GM04503 (cell line): ENCODE data around the gene POLR3GL.

ENCODE experiments used
- DNase-seq: peaks from one replicate; pipeline ENCODE4 v3.0.0-alpha.2; 2012; ENCODE audit warnings: low read depth

Gene POLR3GL

GRCh38 chr1:145977016-145977415 lies 12.5 kb downstream of the POLR3GL start:
- no peak for DNase-seq

GRCh38 chr1:145977486-145978470 lies 13.3 kb downstream of the POLR3GL start:
- DNase-seq: no peak

- no peak for DNase-seq
Measured at GRCh38 chr1:145978471-145978853, 14.0 kb downstream of the POLR3GL start.

- peak; percentile 100 for DNase-seq
Measured at GRCh38 chr1:145978854-145979745, 14.6 kb downstream of the POLR3GL start.

- DNase-seq: no peak
Measured at GRCh38 chr1:145979746-145980456, 15.4 kb downstream of the POLR3GL start.

GRCh38 chr1:145980457-145980994 lies 16.0 kb downstream of the POLR3GL start:
- no peak for DNase-seq

- no peak for DNase-seq
Measured at GRCh38 chr1:145982010-145982723, 17.7 kb downstream of the POLR3GL start.

GRCh38 chr1:145983206-145983675 lies 18.8 kb downstream of the POLR3GL start:
- no peak for DNase-seq

GRCh38 chr1:145983960-145984830 lies 19.7 kb downstream of the POLR3GL start:
- DNase-seq: no peak

GRCh38 chr1:145985129-145985501 lies 20.6 kb downstream of the POLR3GL start:
- no peak for DNase-seq

- DNase-seq: no peak
Measured at GRCh38 chr1:145985502-145986439, 21.3 kb downstream of the POLR3GL start.

GRCh38 chr1:145986551-145986950 lies 22.1 kb downstream of the POLR3GL start:
- no peak for DNase-seq

GRCh38 chr1:145987926-145988325 lies 23.4 kb downstream of the POLR3GL start:
- no peak for DNase-seq

GRCh38 chr1:145988773-145989172 lies 24.3 kb downstream of the POLR3GL start:
- DNase-seq: no peak

GRCh38 chr1:145990249-145990855 lies 25.9 kb downstream of the POLR3GL start:
- no peak for DNase-seq

GRCh38 chr1:145991735-145992412 lies 27.4 kb downstream of the POLR3GL start:
- DNase-seq: no peak

- DNase-seq: no peak
Measured at GRCh38 chr1:145992502-145992936, 28.0 kb downstream of the POLR3GL start.
